Renal pelvis (tissue), 4 donors: Measurements from ENCODE around the gene DNAH17. TPM values are rescaled to one million over a fixed set of nuclear protein-coding genes. Genes with fewer than 3 reads are reported as not detected.

ENCODE experiments used
- DNase-seq: peaks from one replicate; pipeline ENCODE4 v3.0.0-alpha.2; 2013
- polyA plus RNA-seq, 3 donors: library from polyadenylated mRNA; unstranded; fragments of 120-200 nt; gene quantifications; one replicate each; pipeline ENCODE4 v1.2.1, GENCODE V29; 2013; ENCODE audit not compliant: insufficient read length in 3 of 3

The DNAH17 gene
- polyA plus RNA-seq, 3 donors, result 2.2 to 4.4 (median 4.0) TPM

- no peak for DNase-seq
Measured at GRCh38 chr17:78544881-78545755, 32.1 kb downstream of the DNAH17 start.

- no peak for DNase-seq
Measured at GRCh38 chr17:78541488-78542206, 35.5 kb downstream of the DNAH17 start.

GRCh38 chr17:78539781-78540180 is 37.4 kb downstream of the DNAH17 start:
- no peak for DNase-seq

GRCh38 chr17:78538033-78538776 is 39.0 kb downstream of the DNAH17 start:
- no peak for DNase-seq

DNA sequence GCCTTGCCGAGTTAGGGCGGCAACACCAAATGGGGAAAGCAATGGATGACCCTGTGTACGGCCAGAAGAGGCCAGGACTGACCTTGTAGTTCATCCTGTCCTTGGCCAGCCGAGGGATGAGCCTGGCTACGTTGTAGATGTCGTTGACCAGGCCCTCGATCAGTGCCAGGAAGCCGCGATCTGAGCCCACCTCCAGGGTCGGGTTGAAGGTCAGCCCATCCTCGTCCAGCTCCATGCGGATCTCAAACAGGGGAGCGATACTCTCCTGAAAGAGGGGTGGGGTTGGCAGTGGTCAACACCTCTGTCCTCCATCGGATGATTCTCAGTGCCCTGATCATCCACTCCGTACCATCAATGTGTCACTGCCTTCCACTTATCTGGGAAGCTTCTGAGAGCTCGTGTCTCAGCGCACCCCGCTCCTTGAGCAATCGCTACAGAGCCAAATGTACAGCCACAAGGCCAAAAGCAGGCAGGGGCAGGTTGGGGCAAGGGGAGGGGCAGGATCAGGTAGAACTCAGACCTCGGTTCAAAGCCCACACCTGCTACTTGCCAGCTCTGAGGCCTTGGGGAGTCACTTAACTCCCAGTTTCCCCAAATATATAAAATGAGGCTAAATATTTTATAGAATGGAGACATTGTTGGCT is 39.9 kb downstream of the DNAH17 start:
- DNase-seq, result no peak

DNA sequence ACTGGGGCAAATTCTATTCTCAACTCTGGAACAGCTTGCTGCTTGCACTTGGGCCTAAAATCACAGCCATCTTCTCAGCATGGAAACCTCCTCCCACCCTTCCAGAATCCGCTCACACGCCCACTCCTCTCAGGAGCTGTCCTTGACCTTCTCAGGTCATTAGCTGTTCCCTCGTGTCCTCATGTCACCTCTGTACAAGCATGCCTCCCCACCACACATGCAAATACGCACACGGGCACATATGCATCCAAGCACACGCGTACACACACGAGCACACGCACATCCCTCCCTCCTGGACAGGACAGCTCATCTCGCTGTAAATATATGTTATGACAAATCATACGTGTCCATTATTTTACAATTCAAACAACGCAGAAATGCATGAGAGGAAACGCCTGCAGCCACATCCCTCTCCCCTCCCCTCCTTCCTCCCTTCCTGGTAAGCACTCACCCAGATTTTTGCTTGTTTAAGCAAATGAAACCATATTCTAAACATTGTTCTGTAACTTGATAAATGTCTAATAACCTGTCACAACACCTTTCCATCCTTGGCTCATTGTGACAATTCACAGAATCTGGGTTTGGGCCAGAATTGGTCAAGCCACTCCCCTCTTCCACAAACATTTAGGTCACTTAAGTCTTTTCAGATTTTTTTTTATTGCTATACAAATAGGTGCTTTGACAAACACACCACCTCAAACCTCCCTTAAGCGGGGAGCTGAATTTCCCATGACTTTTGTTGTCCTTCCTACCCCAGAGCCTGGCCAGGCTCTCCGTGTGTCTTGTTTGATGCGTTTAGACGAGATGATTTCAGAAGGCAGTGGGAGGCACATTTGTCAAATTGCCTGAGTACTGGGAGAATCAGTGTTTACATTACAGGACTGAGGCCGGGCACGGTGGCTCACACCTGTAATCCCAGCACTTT is 41.7 kb downstream of the DNAH17 start:
- no peak for DNase-seq

GRCh38 chr17:78534492-78535272 is 42.5 kb downstream of the DNAH17 start:
- DNase-seq, result no peak

DNA sequence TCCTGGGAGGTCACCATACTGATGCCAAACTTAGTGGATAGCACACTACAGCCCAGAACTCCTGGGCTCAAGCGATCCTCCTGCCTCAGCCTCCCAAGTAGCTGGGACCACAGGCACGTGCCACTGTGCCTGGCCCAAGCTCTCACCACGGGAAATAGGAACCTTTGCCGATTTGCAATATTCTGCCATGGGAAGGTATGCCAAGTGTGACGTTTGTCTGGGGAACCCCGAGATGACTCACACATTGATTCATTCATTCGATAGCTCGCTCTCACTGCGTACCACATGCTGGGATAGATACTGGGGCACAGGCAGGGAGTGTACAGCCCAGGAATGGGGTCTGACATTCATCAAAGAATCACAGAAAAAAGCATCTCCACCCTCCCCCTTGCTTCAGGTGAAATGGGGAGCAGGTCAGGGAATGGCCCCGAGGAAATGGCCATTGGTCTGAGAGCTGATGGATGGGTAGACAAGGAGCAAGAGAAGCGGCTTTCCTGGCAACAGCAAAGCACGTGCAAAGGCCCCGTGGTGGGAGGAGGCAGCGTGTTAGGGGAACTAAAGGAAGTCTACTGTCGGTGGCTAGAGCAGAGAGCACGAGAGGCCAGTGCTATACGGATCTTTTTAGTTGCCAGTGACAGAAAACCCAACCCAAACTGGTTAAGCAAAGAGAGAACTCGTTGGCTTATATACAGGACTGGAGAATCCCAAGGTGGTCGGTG is 44.1 kb downstream of the DNAH17 start:
- no peak for DNase-seq

- no peak for DNase-seq
Measured at GRCh38 chr17:78532311-78532710, 44.9 kb downstream of the DNAH17 start.

DNA sequence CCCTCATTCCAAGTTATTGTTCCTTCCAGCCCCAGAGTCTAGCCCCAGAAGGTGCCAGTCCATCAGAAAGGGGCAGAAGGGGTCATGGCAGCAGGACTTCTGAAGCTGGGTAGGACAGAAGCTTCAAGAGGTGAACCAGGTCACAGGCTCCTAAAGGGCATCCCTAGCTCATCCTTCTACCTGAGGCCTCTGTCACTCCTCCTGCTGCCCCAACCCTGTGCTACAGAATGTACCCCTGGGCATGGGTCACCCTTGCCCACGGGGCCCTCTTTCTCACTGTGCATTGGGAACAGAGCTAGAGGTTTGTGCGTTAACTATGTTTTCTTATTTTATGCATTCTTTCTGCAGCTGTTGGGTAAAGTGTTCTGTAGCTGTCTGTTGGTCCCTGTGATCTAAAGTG is 46.5 kb downstream of the DNAH17 start:
- no peak for DNase-seq

GRCh38 chr17:78529871-78530670 is 47.1 kb downstream of the DNAH17 start:
- no peak for DNase-seq

DNA sequence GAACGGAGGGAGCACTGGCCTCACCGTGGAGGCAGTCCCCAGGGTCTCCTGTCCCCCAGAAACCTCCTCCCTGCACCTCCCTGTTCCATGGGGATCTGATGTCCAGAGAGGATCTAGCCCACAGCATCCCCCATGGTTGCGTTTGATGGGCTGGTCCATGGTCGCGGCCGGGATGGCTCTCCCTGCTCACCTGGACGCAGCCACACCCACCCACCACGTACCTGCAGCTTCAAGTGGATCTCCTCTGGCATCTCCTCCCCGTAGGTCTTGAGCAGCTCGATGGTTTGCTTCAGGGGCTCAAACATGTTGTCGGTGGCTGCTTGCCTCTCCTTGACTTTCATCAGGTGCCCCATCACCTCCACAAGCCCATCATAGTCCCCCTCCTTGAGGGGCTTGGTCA is 47.9 kb downstream of the DNAH17 start:
- DNase-seq, result no peak

DNA sequence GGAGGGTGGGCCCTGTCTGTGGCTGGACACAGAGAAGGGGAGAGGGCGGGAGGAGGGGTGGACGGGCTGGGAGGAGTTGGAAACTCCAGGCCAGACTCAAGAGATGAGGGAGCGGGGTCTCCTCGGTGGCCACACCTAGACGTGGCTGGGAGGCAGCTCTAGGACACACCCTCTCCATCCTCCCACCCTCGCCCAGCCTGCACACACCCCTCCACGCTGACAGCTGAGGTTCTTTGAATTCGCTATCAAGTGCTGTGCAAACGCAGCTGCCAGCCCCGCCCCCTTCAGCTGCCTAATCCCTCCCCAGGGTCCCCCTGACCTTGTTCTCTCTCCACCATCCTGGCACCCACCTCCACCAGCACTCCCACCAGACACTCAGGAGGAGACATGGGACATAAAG is 48.7 kb downstream of the DNAH17 start:
- no peak for DNase-seq

DNA sequence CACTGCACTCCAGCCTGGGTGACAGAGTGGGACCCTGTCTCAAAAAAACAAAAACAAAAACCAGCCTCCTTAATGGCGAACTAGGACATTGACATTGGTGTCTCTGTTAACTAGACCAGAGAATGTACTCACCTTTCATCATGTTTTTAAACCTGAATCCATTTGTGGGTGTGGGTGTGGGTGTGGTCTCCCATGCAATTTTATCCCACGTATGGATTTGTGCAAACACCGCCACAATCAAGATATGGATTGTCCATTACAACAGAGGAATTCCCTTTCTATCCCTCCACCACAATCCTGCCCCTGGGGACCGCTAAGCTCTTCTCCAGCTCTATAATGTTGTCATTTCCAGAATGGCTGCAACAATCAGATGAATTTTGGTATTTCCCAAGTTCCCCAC is 49.9 kb downstream of the DNAH17 start:
- no peak for DNase-seq

DNA sequence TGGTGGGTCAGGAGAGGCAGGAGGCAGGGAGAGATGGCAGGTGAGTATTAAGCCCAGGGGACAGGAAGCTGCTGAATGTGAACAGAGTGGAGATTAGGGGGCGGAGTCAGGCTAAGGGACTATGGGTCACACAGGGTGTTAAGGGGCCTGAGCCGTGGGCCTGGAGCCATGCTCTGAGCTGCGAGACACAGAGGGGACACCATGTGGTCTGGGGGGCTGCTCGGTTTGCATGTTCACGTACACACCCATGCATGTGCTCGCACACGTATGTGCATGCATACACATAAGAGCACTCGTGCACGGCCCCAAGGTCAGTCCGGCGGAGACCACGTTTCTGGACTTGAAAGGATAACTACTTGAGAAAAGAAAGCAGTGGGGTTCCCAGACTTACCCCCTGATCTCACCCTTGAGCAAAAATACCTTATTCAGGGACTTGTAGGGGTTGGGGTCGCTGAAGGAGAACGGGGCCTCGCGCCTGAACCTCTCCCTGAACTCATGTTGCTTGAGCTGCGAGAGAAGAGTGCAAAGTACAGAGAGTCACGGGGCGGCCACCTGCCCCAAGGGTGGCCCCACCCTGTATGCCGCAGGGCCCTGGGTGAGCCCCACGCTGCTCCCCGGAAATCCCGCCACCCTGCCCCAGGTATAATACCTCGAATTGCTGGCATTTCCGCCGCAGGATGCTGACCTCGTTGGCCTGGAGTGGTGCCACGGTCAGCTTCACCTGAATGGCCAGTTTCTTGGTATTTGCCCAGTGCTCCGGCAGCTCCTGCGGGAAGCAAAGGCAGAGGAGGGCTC is 50.8 kb downstream of the DNAH17 start:
- no peak for DNase-seq

GRCh38 chr17:78525511-78526160 is 51.6 kb downstream of the DNAH17 start:
- DNase-seq, result no peak

DNA sequence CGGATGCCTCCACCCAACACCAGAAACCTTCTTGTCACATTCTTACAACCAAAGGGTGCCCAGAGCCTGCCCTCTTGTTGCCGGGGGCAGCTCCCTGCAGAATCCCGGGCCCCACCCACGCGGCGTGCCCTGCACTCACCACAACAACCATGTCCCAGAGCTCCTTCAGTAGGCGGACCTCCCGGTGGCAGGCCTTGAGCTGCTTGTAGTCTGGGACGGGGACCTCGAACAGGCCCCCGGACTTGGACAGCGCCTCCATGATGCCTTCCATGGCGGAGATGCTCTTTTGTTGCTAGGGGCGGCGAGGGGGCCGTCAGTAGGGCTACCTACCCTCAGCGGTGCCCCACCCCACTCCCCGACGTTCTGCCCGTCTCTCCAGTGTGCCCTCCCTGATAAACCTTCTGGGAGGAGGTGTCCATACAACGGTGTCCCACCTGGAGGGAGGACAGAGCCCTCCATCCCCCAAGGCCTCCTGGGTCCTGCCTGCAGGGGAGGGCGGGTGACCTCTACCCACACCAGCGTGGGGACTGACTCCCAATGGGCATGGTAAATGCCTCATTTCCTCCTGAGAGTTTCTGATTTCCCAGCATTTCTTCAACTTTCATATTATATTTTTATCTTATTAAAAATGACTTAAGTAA is 52.2 kb downstream of the DNAH17 start:
- no peak for DNase-seq
